HL-60 (cell line): ENCODE results near the gene YJEFN3.

ENCODE experiments used
- GABPA ChIP-seq: IDR thresholded peaks from 2 replicates; pipeline ENCODE4 v1.6.1; 2012; ENCODE audit warnings: low read depth
- TF ChIP-seq, protein P1 (sequence below): IDR thresholded peaks from one replicate; pipeline ENCODE4 v1.5.1; 2011; ENCODE audit warnings: low read length, control low read depth, inconsistent platforms; ENCODE audit not compliant: insufficient read depth

DNA sequence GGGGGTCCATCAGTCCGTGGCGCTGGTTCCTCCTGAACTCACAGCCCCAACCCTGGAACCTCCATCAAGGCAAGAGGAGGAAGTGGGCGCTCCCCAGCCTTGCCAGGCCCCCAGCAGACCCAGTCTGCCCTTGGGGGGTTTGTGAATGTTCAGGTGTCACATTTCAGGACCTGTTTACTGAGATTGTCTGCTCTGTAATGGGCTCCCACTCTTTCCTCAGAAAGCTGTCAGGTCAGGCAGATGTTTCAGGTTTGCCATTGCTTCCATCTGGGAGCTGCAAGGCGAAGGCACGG is 42.8 kb upstream of the YJEFN3 start:
- TF ChIP-seq, protein P1, sequence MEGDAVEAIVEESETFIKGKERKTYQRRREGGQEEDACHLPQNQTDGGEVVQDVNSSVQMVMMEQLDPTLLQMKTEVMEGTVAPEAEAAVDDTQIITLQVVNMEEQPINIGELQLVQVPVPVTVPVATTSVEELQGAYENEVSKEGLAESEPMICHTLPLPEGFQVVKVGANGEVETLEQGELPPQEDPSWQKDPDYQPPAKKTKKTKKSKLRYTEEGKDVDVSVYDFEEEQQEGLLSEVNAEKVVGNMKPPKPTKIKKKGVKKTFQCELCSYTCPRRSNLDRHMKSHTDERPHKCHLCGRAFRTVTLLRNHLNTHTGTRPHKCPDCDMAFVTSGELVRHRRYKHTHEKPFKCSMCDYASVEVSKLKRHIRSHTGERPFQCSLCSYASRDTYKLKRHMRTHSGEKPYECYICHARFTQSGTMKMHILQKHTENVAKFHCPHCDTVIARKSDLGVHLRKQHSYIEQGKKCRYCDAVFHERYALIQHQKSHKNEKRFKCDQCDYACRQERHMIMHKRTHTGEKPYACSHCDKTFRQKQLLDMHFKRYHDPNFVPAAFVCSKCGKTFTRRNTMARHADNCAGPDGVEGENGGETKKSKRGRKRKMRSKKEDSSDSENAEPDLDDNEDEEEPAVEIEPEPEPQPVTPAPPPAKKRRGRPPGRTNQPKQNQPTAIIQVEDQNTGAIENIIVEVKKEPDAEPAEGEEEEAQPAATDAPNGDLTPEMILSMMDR, result no peak
- no peak for TF ChIP-seq GABPA
